ENCODE data around the gene KMT2D.
A peak's percentile ranks its signal among the peaks of the same experiment; 100 is the strongest.
"Not testable (repeated sequence)": the region's sequence is repeated elsewhere in the genome, so short reads cannot be mapped to it uniquely, and the experiment has no call there.

The KMT2D gene

DNA sequence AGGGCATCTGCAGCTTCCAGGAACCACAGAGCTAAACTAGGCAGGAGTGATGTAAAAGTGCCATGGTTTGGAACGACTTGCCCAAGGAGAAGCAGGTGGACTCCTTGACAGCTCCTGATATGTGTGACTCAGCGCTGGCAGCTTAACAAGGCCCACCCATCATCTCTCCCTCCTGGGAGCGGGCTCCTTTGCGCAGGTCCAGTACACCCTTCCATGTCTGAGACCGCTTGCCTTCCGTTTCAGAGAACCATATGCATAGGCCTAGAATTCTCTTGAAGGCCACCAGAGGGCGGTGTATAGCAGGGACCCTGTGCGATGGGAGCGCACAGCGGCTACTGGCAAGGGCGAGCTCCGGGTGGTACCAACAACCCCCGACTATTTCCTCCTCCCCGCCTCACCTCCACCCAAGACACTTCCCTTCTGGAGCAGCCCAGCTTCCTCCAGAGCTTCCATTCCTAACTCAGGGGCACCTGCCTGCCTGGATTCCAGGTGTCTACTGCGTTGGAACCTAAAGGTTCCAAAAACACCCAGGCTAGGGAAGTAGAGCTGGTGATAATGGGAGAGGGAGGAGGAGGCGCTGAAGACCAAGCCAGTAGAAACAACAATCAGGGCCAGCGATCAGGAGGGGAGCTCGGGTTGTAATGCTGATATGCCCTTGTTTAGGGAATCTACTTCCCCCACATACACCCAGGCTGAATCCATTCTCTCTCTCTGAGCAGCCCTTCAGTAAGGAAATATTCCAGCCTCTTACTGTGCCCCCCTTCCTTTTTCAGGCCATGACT, 27.7 kb upstream of the KMT2D start:
- DNase-seq (ENCODE audit: low read depth in 2 of 2): peak; percentile 40 to 50

GRCh38 chr12:49086116-49086515, 25.5 kb upstream of the KMT2D start:
- no peak for DNase-seq (ENCODE audit: low read depth in 2 of 2)

GRCh38 chr12:49084438-49084837, 23.8 kb upstream of the KMT2D start:
- no peak for DNase-seq (ENCODE audit: low read depth in 2 of 2)

GRCh38 chr12:49079793-49080192, 19.2 kb upstream of the KMT2D start:
- no peak for DNase-seq (ENCODE audit: low read depth in 2 of 2)

- DNase-seq (ENCODE audit: low read depth in 2 of 2): no peak
Observed at GRCh38 chr12:49070971-49071370, 10.4 kb upstream of the KMT2D start.

DNA sequence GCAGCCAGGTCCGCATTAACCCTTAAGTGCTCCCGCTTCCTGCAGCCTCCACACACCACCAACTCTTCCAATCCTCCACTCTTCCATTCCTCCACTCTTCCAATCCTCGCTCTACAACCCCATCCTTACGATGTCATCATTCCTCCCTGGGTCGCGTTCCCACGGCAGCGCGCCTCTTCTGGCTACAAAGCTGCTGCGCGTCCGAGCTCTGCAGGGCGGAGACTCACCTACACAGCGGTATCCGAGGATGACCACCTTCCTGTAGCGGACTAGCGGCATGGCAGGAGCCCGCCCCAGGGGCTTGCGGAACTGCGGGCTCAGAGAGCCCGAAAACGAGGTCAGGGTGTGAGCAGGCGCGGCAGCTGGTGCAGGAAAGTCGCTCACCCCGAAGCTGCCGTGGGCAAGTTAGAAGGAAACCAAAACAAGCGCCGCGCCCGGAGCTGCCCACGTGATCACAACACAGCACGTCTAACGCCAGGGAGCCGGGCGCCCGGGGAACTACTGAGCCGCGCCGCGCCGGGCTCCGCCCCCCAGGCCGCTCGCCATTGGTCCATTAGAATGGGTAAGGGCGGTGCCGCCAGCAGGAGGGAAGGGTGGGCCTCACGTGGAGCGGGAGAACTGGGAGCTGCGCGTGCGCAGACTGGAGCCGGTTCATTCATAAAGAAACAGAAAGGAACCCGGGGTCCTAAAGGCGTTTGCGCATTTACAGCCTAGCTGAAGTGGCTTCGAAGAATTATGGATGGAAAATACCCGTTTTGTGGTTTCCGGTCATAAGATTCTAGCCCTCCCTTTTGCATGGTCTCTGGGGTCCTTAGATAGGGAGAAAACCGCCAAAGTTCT, 9.1 kb upstream of the KMT2D start, which contains the start of gene RHEBL1:
RHEBL1 (minus strand) TSS at position 473 of the 840 bp plus-strand sequence; CDS start at position 279, 194 bp downstream.
- peak; percentile 96 to 99 for DNase-seq (ENCODE audit: low read depth in 2 of 2)

- DNase-seq (ENCODE audit: low read depth in 2 of 2): no peak
Observed at GRCh38 chr12:49068879-49069506, 8.4 kb upstream of the KMT2D start.

DNA sequence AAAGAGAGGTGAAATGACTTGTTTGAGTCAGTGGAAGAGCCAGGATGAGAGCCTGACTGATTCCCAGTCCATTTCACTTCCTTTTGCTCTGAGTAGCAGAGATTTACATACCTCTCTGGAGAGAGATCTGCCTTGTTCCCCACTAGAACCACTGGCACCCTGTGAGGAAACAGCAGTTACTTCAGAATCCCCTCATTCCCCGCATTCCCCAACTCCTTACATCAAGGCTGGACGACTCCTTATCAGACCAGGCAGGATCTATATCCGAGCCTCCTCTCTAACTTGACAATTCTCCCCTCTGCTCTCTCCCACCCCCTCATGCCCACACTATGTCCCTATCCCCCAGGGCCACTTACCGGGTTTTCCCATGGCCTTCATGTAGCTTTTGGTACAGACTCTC, 5.5 kb upstream of the KMT2D start:
- DNase-seq (ENCODE audit: low read depth in 2 of 2): no peak

GRCh38 chr12:49064767-49065152, 4.2 kb upstream of the KMT2D start:
- no peak for DNase-seq (ENCODE audit: low read depth in 2 of 2)

DNA sequence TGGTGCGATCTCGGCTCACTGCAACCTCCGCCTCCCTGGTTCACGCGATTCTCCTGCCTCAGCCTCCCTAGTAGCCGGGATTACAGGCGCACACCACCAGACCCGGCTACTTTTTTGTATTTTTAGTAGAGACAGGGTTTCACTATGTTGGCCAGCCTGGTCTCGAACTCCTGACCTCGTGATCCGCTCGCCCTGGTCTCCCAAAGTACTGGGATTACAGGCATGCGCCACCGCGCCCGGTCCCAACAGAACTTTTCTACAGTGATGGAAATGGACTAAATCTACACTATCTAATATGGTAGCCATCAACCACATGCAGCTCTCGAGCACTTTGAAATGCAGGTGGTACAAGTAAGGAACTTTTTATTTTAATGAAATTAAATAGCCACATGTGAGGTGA, 1.3 kb upstream of the KMT2D start:
- DNase-seq (ENCODE audit: low read depth in 2 of 2): not testable (repeated sequence)

- peak in 1 of 2 donors; percentile 16 for DNase-seq (ENCODE audit: low read depth in 2 of 2)
Observed at GRCh38 chr12:49061157-49061650, 610 bp upstream of the KMT2D start.

DNA sequence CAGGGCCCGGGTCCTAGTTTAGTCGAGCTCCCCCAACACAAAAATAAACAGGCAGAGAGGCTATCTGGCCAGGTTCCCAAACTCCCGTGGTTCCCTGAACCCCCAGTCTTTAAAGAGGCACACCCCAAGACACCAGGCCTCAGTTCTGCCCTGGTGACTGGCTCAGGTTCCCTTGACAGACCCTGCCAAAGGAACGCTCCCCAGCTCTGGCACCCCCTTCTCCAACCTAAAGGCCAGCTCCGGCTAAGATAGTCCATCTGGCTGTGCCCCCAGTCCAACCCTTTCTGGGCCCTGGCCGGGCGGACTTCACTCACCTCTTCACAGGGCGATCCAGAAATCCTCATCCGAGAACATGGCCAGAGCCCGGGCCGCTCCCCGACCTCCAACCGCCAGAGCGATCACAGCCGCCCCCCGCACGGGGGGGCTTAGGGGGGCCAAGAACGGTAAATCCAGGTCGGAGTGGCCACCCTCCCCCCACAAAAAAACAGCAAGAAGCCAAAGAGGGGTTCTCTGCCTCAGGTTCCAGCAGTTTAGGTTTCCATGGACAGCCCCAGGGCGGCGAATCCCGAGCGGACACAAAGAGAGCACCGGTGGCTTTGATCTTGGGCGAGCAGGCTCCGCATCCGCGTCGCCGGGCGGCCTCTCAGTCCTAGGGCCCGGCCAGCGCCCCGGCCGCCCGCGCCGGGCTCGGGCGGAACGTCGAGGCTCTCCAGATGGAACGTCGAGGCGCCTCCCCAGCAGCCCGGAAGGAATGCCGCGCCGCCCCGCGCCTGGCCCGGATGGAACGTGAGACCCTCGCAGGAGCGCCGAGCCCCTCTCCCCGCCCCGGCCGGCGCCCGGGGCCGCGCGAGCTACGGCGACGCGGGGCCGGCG, 1.1 kb downstream of the KMT2D start:
- no peak for DNase-seq (ENCODE audit: low read depth in 2 of 2)

- DNase-seq (ENCODE audit: low read depth in 2 of 2): no peak
Observed at GRCh38 chr12:49059045-49059298, 1.6 kb downstream of the KMT2D start.

- no peak for DNase-seq (ENCODE audit: low read depth in 2 of 2)
Observed at GRCh38 chr12:49058366-49059044, 2.1 kb downstream of the KMT2D start.

- no peak for DNase-seq (ENCODE audit: low read depth in 2 of 2)
Observed at GRCh38 chr12:49057888-49058287, 2.7 kb downstream of the KMT2D start.

GRCh38 chr12:49055978-49056754, 4.4 kb downstream of the KMT2D start:
- peak in 1 of 2 donors; percentile 16 for DNase-seq (ENCODE audit: low read depth in 2 of 2)

DNA sequence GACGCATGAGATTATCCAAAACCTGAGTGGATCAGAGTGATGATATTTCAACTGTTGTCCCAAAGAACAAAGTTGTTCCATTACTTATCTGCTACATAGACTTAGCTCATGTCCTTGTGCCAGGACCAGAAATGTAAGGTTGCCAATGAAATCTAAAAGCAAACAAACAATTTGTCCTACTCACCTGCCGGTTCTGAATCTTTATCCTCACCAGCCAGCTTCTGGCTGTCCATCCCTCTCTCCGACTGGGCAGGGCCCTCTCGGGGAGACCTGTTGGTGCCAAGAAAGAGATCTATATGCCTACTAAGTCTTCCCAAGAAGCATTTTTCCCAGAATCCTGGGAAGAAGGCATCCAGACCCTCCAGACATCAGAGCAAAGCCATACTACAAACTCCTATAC, 5.5 kb downstream of the KMT2D start:
- no peak for DNase-seq (ENCODE audit: low read depth in 2 of 2)

DNA sequence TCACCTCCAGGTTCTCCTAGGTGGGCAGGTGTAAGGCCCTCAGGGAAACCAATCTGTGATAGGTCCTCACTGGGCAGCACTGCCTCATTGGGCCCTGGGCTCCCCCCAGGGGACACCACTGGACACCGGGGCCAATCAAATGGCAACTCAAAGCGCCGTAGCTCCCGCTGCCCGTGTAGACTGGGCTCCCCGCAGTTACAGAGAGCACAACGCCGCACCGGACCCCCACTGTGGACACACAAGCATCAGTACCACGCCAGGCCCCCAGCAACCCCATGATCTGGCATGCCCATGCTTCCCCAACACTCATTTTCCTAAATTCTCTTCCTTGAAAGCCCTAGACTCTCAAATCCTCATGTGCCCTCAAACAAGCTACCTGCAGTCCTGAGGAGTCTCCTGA, 6.1 kb downstream of the KMT2D start:
- no peak for DNase-seq (ENCODE audit: low read depth in 2 of 2)

GRCh38 chr12:49054096-49054495, 6.5 kb downstream of the KMT2D start:
- no peak for DNase-seq (ENCODE audit: low read depth in 2 of 2)
